ENCODE measurements around the gene COPS3.
A peak's percentile ranks its signal among the peaks of the same experiment; 100 is the strongest.
"Not testable (repeated sequence)": the region's sequence is repeated elsewhere in the genome, so short reads cannot be mapped to it uniquely, and the experiment has no call there.

Gene COPS3

DNA sequence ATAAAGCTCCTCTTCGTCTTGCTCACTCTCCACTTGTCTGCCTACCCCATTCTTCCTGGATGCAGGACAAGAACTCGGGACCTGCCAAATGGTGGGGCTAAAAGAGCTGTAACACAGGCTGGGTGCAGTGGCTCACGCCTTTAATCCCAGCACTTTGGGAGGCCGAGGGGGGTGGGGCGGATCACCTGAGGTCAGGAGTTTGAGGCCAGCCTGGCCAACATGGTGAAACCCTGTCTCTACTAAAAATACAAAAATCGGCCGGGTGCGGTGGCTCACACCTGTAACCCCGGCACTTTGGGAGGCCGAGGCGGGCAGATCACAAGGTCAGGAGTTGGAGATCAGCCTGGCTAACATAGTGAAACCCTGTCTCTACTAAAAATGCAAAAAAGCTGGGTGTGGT is 20.6 kb upstream of the COPS3 start:
- DNase-seq (ENCODE audit: low read depth in 2 of 2): not testable (repeated sequence)

DNA sequence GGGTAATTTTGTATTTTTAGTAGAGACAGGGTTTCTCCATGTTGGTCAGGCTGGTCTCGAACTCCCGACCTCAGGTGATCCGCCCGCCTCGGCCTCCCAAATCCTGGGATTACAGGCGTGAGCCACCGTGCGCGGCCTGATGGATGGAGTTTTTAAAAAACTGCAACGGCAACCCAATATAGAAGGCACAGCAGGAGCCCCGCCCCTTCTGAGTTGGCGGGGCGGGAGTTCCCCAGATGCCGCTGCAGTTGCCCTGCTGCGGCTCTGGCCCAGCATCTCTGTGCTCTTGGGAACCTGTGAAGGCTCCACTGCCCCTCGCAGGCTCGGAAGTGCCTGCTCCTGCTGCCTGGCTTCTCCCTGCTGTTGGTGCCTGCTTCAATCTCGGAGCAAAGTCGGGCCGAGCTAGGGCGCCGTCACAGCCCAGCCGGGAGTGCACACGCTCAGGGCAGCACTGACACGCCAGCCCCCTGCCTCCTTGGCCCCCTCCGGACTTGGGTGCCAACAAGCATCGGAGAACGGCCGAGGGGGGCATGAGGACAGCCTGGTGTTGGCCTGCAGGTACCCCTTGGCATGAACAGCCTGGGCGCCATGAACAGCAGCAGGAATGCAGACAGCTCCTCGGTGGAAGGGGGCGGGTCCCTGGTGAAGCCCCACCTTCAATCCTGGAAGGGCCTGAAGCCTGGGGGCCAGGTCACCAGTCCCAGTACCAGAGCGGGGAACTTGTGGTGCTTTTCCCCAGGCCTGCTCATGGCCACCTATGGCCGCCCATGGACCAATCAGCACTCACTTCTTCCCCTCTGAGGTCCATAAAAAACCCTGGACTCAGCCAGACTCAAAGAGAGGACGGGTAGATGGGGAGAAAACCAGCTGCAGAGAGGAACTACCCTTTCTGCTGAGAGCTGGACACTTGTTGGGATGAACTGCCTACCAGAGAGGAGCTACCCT is 19.9 kb upstream of the COPS3 start:
- peak in 1 of 2 donors; percentile 54 for DNase-seq (ENCODE audit: low read depth in 2 of 2)

DNA sequence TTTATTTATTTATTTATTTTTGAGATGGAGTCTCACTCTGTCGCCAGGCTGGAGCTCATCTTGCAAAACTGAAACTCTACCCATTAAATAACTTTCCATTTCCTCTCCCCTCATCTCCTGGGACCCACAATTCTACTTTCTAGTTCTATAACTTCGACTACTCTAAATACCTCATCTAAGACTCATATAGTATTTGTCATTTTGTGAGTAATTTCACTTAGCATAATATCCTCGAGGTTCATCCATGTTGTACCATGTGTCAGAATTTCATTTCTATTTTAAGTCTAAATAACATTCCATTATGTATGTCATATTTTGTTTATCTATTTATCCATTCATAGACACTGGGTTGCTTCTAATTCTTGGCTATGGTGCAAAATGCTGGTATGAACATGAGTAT is 17.1 kb upstream of the COPS3 start:
- no peak for DNase-seq (ENCODE audit: low read depth in 2 of 2)

DNA sequence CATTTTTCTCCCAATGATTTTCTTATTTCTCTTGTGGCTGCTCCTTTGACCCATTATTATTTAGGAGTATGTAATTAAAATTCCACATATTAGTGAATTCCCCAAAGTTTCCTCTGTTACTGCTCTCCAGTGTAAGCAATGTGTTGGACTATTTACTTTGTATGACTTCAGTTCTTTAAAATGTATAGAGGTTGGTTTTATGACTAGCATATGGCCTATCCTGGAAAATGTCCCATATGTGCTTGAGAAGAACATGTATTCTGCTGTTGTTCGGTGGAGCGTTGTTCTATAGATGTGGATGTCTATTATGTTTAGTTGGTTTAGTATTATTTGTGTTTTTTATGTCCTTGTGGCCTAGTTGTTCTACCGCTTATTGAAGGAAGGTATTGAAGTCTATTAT is 16.2 kb upstream of the COPS3 start:
- DNase-seq (ENCODE audit: low read depth in 2 of 2): no peak

- DNase-seq (ENCODE audit: low read depth in 2 of 2): no peak
Observed at GRCh38 chr17:17295141-17295540, 14.1 kb upstream of the COPS3 start.

GRCh38 chr17:17289701-17290100 is 8.7 kb upstream of the COPS3 start:
- no peak for DNase-seq (ENCODE audit: low read depth in 2 of 2)

- DNase-seq (ENCODE audit: low read depth in 2 of 2): no peak
Observed at GRCh38 chr17:17289086-17289485, 8.0 kb upstream of the COPS3 start.

DNA sequence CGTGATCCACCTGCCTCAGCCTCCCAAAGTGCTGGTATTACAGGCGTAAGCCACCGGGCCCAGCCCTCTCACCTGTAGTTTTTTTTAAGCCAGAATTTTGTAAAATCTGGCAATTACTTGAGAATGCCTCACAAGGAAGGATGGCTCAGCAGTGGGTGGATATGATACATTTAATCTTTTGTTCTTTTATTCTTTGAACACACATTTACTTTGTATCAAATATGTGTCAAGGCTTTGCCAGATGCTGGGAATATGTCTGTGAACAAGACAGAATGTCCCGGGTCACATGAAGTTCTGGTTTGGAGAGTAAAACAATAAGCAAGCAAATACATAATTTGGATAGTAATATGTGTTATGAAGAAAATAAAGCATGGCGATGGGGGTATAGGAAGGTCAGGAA is 4.9 kb upstream of the COPS3 start:
- no peak for DNase-seq (ENCODE audit: low read depth in 2 of 2)

- no peak for DNase-seq (ENCODE audit: low read depth in 2 of 2)
Observed at GRCh38 chr17:17279316-17279715, 1.7 kb downstream of the COPS3 start.

- not testable (repeated sequence) for DNase-seq (ENCODE audit: low read depth in 2 of 2)
Observed at GRCh38 chr17:17277431-17277830, 3.6 kb downstream of the COPS3 start.

DNA sequence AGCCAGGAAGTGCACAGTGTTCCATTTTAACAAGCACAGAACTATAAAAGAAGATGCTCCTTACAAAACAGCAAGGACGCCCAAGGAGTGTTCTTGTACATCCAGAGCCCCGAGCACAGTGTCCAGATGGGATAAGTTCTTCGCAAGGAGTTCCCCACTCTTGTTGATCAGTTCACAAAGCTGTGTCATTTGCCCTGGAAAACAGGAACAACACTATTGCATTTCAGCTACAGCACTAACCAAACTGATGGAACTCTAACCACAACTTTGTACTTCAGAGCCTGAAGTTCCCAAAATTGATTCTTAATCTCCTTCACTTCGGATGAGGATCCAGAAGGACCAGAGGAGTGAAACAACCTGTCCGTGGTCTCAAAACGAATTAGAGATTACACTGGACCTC is 5.1 kb downstream of the COPS3 start:
- no peak for DNase-seq (ENCODE audit: low read depth in 2 of 2)

GRCh38 chr17:17269926-17270773 is 10.9 kb downstream of the COPS3 start:
- DNase-seq (ENCODE audit: low read depth in 2 of 2): no peak

DNA sequence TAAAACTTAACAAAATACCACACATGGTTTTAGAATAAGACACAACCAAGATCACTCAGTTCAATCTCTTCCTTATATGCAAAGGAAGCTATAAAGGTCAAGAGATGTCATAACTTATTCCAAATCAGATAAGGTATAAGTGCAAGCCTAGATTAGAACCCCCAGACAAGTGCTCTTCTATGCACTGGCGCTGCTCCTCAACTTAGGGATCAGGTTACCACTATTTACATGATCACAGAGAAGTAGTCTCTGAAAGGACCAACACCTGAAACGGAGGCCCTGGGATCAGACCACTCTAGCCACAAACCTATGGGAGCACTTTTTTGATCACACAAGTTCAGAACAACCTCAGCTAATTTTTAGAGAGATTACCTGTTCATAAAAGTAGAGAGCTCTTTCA is 16.6 kb downstream of the COPS3 start:
- no peak for DNase-seq (ENCODE audit: low read depth in 2 of 2)

DNA sequence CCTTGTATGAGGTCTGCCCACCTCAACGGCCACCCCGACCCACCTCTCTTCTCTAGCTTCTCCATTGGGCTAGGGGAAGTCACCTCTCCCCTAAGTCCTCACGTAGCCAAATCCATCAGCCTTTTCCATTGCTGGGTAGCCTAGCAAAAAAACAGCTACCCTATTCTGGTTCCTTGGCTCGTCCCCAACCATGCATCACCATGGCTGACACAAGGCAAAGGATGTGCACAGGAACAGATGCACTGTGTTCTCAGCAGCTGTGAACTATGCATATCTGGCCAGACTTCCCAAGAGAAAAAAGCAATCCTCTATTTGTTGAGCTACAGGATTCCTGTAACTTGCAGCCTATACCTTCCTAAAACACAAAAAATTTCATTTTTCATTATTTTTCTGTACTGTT is 22.0 kb downstream of the COPS3 start:
- no peak for DNase-seq (ENCODE audit: low read depth in 2 of 2)

GRCh38 chr17:17258011-17258410 is 23.0 kb downstream of the COPS3 start:
- no peak for DNase-seq (ENCODE audit: low read depth in 2 of 2)

DNA sequence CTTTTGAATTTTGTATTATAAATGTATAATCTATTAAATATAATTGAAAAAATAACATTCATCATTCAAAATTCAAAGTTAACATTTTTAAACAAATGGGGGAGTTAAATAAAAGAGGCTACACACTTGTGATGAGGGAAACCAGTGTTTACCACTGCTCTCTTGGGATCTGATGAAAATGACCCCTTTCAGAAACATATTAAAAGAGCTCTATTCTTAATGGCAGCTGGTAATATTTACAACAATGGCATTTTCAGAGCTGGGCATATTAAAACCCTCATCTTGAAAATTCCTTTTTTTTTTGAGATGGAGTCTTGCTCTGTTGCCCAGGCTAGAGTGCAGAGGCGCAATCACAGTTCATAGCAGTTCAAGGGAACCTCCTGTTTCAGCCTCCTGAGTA is 24.7 kb downstream of the COPS3 start:
- DNase-seq (ENCODE audit: low read depth in 2 of 2): no peak

- DNase-seq (ENCODE audit: low read depth in 2 of 2): not testable (repeated sequence)
Observed at GRCh38 chr17:17255689-17256088, 25.4 kb downstream of the COPS3 start.

DNA sequence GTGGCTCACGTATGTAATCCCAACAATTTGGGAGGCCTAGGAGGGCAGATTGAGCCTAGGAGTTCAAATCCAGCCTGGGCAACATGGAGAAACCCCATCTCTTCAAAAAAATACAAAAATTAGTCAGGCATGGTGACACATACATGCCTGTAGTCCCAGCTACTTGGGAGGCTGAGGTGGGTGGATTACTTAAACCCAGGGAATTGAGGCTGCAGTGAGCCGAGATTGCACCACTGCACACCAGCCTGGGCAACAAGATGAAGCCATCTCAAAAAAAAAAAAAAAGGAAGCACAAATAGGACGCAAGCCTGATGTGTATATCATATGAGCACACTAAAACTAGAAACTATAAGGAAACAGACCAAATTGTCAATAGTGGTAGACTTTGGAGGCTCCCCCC is 27.0 kb downstream of the COPS3 start:
- no peak for DNase-seq (ENCODE audit: low read depth in 2 of 2)

GRCh38 chr17:17253406-17253805 is 27.6 kb downstream of the COPS3 start:
- no peak for DNase-seq (ENCODE audit: low read depth in 2 of 2)

GRCh38 chr17:17252149-17252661 is 28.8 kb downstream of the COPS3 start:
- DNase-seq (ENCODE audit: low read depth in 2 of 2): no peak

DNA sequence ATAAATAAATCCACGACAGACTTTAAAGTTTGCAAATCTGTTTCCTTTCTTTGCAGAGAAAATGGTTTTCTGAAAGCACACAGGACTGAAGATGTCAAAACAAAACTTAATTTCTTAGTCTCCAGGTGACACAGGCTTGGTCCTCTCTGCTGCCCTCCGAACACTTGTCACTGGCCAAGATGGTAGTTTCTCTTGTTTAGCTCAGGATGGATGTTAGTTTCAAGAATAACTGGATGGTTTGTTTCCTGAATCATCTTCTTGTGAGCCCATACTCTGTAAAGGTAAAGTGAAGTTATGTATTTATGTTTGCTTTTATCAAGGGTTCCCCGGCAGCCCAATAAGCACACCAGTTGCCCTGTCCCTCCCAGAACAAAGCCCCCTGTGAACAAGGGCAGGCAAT is 34.2 kb downstream of the COPS3 start:
- DNase-seq (ENCODE audit: low read depth in 2 of 2): no peak

DNA sequence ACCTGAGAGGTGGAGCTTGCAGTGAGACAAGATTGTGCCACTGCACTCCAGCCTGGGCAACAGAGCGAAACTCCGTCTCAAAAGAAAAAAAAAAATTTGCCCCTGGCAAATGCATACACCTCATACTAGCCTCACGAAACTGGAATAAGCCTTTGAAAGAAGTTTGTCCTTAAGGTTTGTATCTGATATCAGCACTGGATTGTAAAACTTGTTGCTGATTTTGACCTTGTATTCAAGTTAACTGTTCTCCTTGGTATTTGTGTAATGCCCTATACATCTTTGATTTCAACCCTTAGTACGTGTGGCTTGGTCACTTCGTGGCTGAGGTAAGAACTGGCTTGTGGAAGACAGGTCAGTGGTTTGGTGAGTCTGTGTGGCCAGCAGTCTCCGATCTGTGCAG is 37.9 kb downstream of the COPS3 start:
- DNase-seq (ENCODE audit: low read depth in 2 of 2): no peak

DNA sequence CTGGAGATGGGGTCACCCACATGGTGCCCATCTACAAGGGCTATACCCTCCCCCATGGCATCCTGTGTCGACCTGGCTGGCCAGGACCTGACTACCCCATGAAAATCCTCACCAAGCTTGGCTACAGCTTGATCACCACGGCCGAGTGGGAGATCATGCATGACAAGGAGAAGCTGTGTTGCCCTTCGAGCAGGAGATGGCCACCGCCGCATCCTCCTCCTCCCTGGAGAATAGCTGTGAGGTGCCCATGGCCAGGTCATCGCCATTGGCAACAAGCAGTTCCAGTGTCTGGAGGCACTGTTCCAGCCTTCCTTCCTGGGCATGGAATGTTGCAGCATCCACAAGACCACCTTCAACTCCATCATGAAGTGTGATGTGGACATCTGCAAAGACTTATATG is 38.8 kb downstream of the COPS3 start:
- no peak for DNase-seq (ENCODE audit: low read depth in 2 of 2)

All from stimulated activated CD8-positive, alpha-beta memory T cell treated with anti-CD3 and anti-CD28 coated beads, Interleukin-7, amount 100 ng/mL, for 4 hours (primary cell).